IMR-90 (cell line): ENCODE results near the gene SCD. TPM values are rescaled to one million over a fixed set of nuclear protein-coding genes. Genes with fewer than 3 reads are reported as not detected.

Experiments
- ATAC-seq: fragments of 200-7000 bp; cut with Tn5 transposase; 2 replicates; pipeline ENCODE4 v1.9.1; 2020; ENCODE audit warnings: low read depth, mild to moderate bottlenecking, moderate library complexity
- BruUV-seq: library from RNA; stranded (reverse); fragments of 400-500 nt; replicated peaks from 2 replicates; lab custom pipeline; 2021; lab: Mats Ljungman, UMichigan
- CTCF ChIA-PET: fragments of 300-600 bp; formaldehyde crosslinking; extraction: SDS; loops from one replicate; lab custom pipeline; 2021; ENCODE audit warnings: antibody characterized with exemption; lab: Yijun Ruan, JAX
- POLR2A ChIA-PET: fragments of 300-600 bp; sonication (Branson Sonifier 250); formaldehyde crosslinking; loops from one replicate; lab custom pipeline; 2022; ENCODE audit warnings: antibody characterized with exemption; ENCODE audit not compliant: unreplicated experiment; lab: Charles Lee
- DNase-seq: peaks from one replicate; pipeline ENCODE4 v3.0.0; 2013
- H2AFZ ChIP-seq: replicated peaks from 2 replicates; pipeline ENCODE3; 2013; ENCODE audit warnings: low read length, mild to moderate bottlenecking; ENCODE audit not compliant: poor library complexity
- H2AK5ac ChIP-seq: 2 replicates; pipeline ENCODE4 v1.6.1; 2013; ENCODE audit warnings: low read depth, low read length, inconsistent platforms
- H2AK9ac ChIP-seq: replicated peaks from 2 replicates; pipeline ENCODE3; 2013; ENCODE audit warnings: mild to moderate bottlenecking, low read depth, low read length, moderate library complexity; ENCODE audit not compliant: poor library complexity
- H2BK120ac ChIP-seq: 2 replicates; pipeline ENCODE4 v1.6.1; 2013; ENCODE audit warnings: low read depth, low read length, inconsistent platforms
- H2BK15ac ChIP-seq: 3 replicates; pipeline ENCODE4 v1.6.1; 2013; ENCODE audit warnings: low read depth, low read length, inconsistent platforms
- H2BK20ac ChIP-seq: 2 replicates; pipeline ENCODE4 v1.6.1; 2013; ENCODE audit warnings: low read depth, mild to moderate bottlenecking, inconsistent platforms, low read length, moderate library complexity
- H2BK5ac ChIP-seq: 2 replicates; pipeline ENCODE4 v1.6.1; 2013; ENCODE audit warnings: mild to moderate bottlenecking, low read depth, low read length, inconsistent platforms; ENCODE audit not compliant: poor library complexity, severe bottlenecking
- H3K14ac ChIP-seq: replicated peaks from 2 replicates; pipeline ENCODE4 v1.6.1; 2013; ENCODE audit warnings: low read depth, low read length, inconsistent platforms
- H3K18ac ChIP-seq: 2 replicates; pipeline ENCODE4 v1.6.1; 2013; ENCODE audit warnings: low read depth, low read length, control low read depth
- H3K23ac ChIP-seq: 2 replicates; pipeline ENCODE4 v1.6.1; 2013; ENCODE audit warnings: low read depth, low read length, inconsistent platforms
- H3K27ac ChIP-seq: 2 replicates; pipeline ENCODE4 v1.5.1; 2013; ENCODE audit warnings: mild to moderate bottlenecking, control low read depth, low read length; ENCODE audit not compliant: insufficient read depth
- H3K27me3 ChIP-seq: 2 replicates; pipeline ENCODE4 v1.6.1; 2013; ENCODE audit warnings: low read length; ENCODE audit not compliant: control insufficient read depth, insufficient read depth
- H3K36me3 ChIP-seq: 2 replicates; pipeline ENCODE4 v1.6.1; 2013; ENCODE audit warnings: low read length, mixed read lengths; ENCODE audit not compliant: control insufficient read depth, insufficient read depth
- H3K4ac ChIP-seq: 2 replicates; pipeline ENCODE4 v1.6.1; 2013; ENCODE audit warnings: low read depth, low read length, inconsistent platforms
- H3K4me1 ChIP-seq: 2 replicates; pipeline ENCODE4 v1.6.1; 2013; ENCODE audit warnings: low read length, mixed read lengths; ENCODE audit not compliant: control insufficient read depth, insufficient read depth
- H3K4me2 ChIP-seq: 2 replicates; pipeline ENCODE4 v1.6.1; 2013; ENCODE audit warnings: low read depth, mild to moderate bottlenecking, control low read depth, low read length, moderate library complexity
- H3K4me3 ChIP-seq: 2 replicates; pipeline ENCODE4 v1.5.1; 2013; ENCODE audit warnings: low read depth, mild to moderate bottlenecking, control low read depth, low read length, moderate library complexity; ENCODE audit not compliant: insufficient read depth
- H3K56ac ChIP-seq: 2 replicates; pipeline ENCODE4 v1.6.1; 2013; ENCODE audit warnings: low read length, inconsistent platforms; ENCODE audit not compliant: insufficient read depth; ENCODE audit errors: extremely low read depth
- H3K79me1 ChIP-seq, 2 experiments: 2 replicates each; pipeline ENCODE4 v1.6.1; 2013; ENCODE audit warnings: low read length in 2 of 2, inconsistent platforms in 1 of 2, low read depth in 1 of 2
- H3K9ac ChIP-seq: 2 replicates; pipeline ENCODE4 v1.6.1; 2013; ENCODE audit warnings: low read depth, low read length, control low read depth
- H3K9me1 ChIP-seq: 2 replicates; pipeline ENCODE4 v1.6.1; 2013; ENCODE audit warnings: low read length, inconsistent platforms; ENCODE audit not compliant: insufficient read depth
- H3K9me3 ChIP-seq: 2 replicates; pipeline ENCODE4 v1.6.1; 2013; ENCODE audit warnings: low read length; ENCODE audit not compliant: control insufficient read depth, insufficient read depth
- H4K20me1 ChIP-seq: 2 replicates; pipeline ENCODE4 v1.6.1; 2013; ENCODE audit warnings: low read length, inconsistent platforms; ENCODE audit not compliant: insufficient read depth
- H4K5ac ChIP-seq: 2 replicates; pipeline ENCODE4 v1.6.1; 2013; ENCODE audit warnings: mild to moderate bottlenecking, low read depth, low read length, control low read depth
- H4K8ac ChIP-seq, 2 experiments: 2 replicates each; pipeline ENCODE4 v1.6.1; 2013; ENCODE audit warnings: low read depth in 2 of 2, low read length in 2 of 2, control low read depth in 1 of 2, inconsistent platforms in 1 of 2
- H4K91ac ChIP-seq: 2 replicates; pipeline ENCODE4 v1.6.1; 2013; ENCODE audit warnings: low read depth, low read length, inconsistent platforms; ENCODE audit not compliant: insufficient read depth
- FOS ChIP-seq: fragments of 150-350 bp; IDR thresholded peaks from 2 replicates; pipeline ENCODE4 v1.6.1; 2016; ENCODE audit warnings: low read depth, low read length
- MAFK ChIP-seq: IDR thresholded peaks from 2 replicates; pipeline ENCODE4 v1.6.1; 2012; ENCODE audit warnings: low read depth, low read length, improper control_type of control experiment
- MXI1 ChIP-seq: IDR thresholded peaks from 2 replicates; pipeline ENCODE4 v1.6.1; 2012; ENCODE audit warnings: low read depth, mild to moderate bottlenecking, low read length, moderate library complexity, borderline replicate concordance
- RCOR1 ChIP-seq: IDR thresholded peaks from 2 replicates; pipeline ENCODE4 v1.6.1; 2012; ENCODE audit warnings: mild to moderate bottlenecking, low read length, improper control_type of control experiment; ENCODE audit not compliant: insufficient replicate concordance
- WGBS, 2 experiments: methylation state at CpG; one replicate each; pipeline versions ENCODE4 v1.1.5 to v1.1.7; 2013; ENCODE audit warnings: missing lambda C conversion rate in 2 of 2; ENCODE audit not compliant: insufficient read length in 1 of 2; ENCODE audit errors: extremely low coverage in 2 of 2; 5-methylcytosine and 5-hydroxymethylcytosine counted together
- dilution Hi-C: fragments of 300-500 bp; cut with HindIII; formaldehyde crosslinking; loops from one replicate; pipeline ENCODE4 v1.14.3; 2018; ENCODE audit warnings: low sequenced_read_pairs; ENCODE audit not compliant: unreplicated experiment
- in situ Hi-C: fragments of 300-500 bp; cut with MboI; formaldehyde crosslinking; loops from 3 replicates; pipeline ENCODE4 v1.14.3; 2019; ENCODE audit warnings: low sequenced_read_pairs, inconsistent platforms, mixed read lengths
- intact Hi-C: fragments of 100-400 bp; cut with micrococcal nuclease; formaldehyde crosslinking; loops from 2 replicates; pipeline ENCODE4 v1.10.0; 2022
- polyA plus RNA-seq, 3 experiments: library from polyadenylated mRNA; depleted of rRNA; stranded (reverse); fragments of >200 nt; gene quantifications; 2 replicates each; pipeline ENCODE4 v1.2.3, GENCODE V29; 2012; ENCODE audit warnings: low replicate concordance in 1 of 3
- total RNA-seq: library from RNA; depleted of rRNA; stranded (reverse); fragments of >200 nt; gene quantifications from 2 replicates; pipeline ENCODE4 v1.2.3, GENCODE V29; 2012

SCD gene
- total and polyA plus RNA-seq, 2 of the 4 experiments (the other 2 are of a cell fraction): 50.7 to 65.1 TPM

GRCh38 chr10:100304414-100304813, 42.6 kb upstream of the SCD start:
- no peak overlapping the region for H2AFZ ChIP-seq
- no peak overlapping the region for H3K4ac ChIP-seq
- no peak overlapping the region for H4K8ac ChIP-seq
- H2BK120ac ChIP-seq: no peak overlapping the region
- in situ Hi-C loops: loop anchor here (10.0 kb wide), 1 partner anchor 130 kb away; no protein-coding TSS in a partner anchor
- H3K36me3 ChIP-seq: no peaks in the 10 kb centered on the region
- POLR2A ChIA-PET: interaction anchor here (0.6 kb wide), 1 partner anchor 127 kb away, joined by 5 read pairs; no protein-coding TSS in a partner anchor
- dilution Hi-C loops: no loop called here
- H3K79me1 ChIP-seq: no peaks in the 10 kb centered on the region
- no peak overlapping the region for H4K5ac ChIP-seq
- intact Hi-C loops: loop anchor here (10.0 kb wide), 1 partner anchor 200 kb away; no protein-coding TSS in a partner anchor
- no peak overlapping the region for H2BK20ac ChIP-seq
- no TSS peak for BruUV-seq
- H3K9me3 ChIP-seq: no peaks in the 10 kb centered on the region
- no peak overlapping the region for H2BK5ac ChIP-seq
- ATAC-seq (no peak), DNase-seq (no peak)
- no peak overlapping the region for H3K4me2 ChIP-seq
- CTCF ChIA-PET: interaction anchor here (1.3 kb wide), 2 partner anchors 16 to 32 kb away, joined by 3 to 5 read pairs; no protein-coding TSS in a partner anchor
- H4K91ac ChIP-seq: no peak overlapping the region
- no peak overlapping the region for H2AK9ac ChIP-seq
- no peak overlapping the region for H3K18ac ChIP-seq
- no CpG with 5 or more reads among the region's 3 CpGs for WGBS, 2 experiments
- H3K14ac ChIP-seq: no peak overlapping the region
- H3K27ac ChIP-seq: no peak overlapping the region
- peaks cover 15% of the 10 kb centered on the region for H3K27me3 ChIP-seq
- H2BK15ac ChIP-seq: no peak overlapping the region
- H3K4me1 ChIP-seq: no peaks in the 10 kb centered on the region
- no peaks in the 10 kb centered on the region for H4K20me1 ChIP-seq
- H3K9me1 ChIP-seq: no peaks in the 10 kb centered on the region
- H3K23ac ChIP-seq: no peak overlapping the region
- no peak overlapping the region for H2AK5ac ChIP-seq
- H3K9ac ChIP-seq: no peak overlapping the region
- no peak overlapping the region for H3K56ac ChIP-seq
- TF ChIP-seq RCOR1: no peak
- TF ChIP-seq FOS: no peak
- TF ChIP-seq MAFK: no peak
- no peak for TF ChIP-seq MXI1
- H3K4me3 ChIP-seq: no peak overlapping the region
